Measurements from ENCODE around the gene NOC2L.
"Not testable (repeated sequence)": the region's sequence is repeated elsewhere in the genome, so short reads cannot be mapped to it uniquely, and the experiment has no call there.

NOC2L gene

DNA sequence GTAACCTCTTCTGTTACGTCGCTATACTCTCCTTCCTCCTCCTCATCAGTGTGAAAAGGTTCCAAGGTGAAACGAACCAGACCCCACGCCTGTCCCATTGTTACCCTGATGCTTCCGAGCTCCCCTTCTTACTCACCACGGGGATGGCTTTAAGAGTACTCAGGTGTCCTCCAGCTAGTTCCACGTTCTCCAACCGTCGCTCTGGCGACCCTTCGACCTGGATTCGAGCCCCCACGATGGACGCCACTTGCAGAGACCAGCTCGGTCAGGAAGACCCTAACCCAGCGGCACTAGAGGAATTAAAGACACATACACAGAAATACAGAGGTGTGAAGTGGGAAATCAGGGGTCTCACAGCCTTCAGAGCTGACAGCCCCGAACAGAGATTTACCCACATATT is 61.1 kb downstream of the NOC2L start:
- not testable (repeated sequence) for DNase-seq

DNA sequence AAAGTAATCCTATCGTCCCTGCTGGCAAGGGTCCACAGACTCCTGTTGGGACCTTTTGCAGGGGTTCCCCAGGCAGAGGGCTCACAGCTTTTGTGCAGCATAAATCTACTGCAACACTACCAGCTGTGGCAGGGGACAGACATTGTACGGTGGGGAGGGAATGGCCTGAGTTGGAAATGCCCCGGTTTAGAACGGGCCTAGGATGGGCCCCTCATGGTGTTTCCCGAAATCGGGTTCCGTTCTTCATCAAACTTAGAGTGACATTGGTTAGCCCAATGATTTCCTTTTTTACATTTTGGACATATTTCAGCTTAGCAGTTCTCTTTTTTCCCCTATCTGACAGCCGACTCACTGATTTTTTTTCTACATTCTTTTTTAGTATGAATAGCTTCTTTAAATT is 61.8 kb downstream of the NOC2L start:
- no peak for DNase-seq

All from activated T-cell treated with anti-CD3 and anti-CD28 coated beads for 4 hours (primary cell).